NB4 (cell line): ENCODE measurements around the gene HEXA.

ENCODE experiments used
- POLR2A ChIP-seq: IDR thresholded peaks from 2 replicates; pipeline ENCODE4 v1.6.1; 2011; ENCODE audit warnings: mild to moderate bottlenecking; ENCODE audit not compliant: insufficient read length; ENCODE audit errors: extremely low read depth
- TF ChIP-seq, protein P1 (sequence below): IDR thresholded peaks from 2 replicates; pipeline ENCODE4 v1.6.1; 2011; ENCODE audit warnings: low read depth, low read length
- TF ChIP-seq, protein P2 (sequence below): IDR thresholded peaks from one replicate; pipeline ENCODE4 v1.5.1; 2012; ENCODE audit warnings: low read depth, low read length

DNA sequence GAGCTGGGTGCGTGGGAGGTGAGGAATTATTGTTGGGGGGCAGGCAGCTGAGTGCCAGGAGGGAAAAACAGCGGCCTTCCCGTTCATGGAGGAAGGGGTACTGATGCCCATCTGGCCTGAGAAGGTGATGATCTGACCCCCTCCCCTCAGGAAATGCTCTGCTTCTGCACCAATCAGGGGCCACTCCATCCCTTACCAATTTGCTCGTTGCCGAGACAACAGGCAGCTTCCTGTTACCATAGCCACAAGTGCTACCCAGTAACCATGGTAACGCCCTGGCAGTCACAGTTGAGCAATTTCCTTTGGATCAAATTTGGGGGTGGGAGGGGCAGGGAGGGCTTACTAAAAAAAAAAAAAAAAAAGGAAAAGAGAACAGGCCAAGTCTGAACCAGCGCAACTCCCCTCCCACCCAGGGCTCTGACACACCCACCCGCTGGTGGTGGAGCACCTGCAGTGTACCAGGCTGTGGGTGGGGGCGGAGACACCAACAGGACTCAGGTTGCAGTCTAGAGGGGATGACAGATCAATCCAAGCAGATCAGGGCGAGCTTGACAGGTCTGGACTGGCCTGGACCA, 69.5 kb downstream of the HEXA start:
- TF ChIP-seq POLR2A, result no peak
- TF ChIP-seq, protein P1, sequence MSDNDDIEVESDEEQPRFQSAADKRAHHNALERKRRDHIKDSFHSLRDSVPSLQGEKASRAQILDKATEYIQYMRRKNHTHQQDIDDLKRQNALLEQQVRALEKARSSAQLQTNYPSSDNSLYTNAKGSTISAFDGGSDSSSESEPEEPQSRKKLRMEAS, result no peak
- TF ChIP-seq, protein P2, sequence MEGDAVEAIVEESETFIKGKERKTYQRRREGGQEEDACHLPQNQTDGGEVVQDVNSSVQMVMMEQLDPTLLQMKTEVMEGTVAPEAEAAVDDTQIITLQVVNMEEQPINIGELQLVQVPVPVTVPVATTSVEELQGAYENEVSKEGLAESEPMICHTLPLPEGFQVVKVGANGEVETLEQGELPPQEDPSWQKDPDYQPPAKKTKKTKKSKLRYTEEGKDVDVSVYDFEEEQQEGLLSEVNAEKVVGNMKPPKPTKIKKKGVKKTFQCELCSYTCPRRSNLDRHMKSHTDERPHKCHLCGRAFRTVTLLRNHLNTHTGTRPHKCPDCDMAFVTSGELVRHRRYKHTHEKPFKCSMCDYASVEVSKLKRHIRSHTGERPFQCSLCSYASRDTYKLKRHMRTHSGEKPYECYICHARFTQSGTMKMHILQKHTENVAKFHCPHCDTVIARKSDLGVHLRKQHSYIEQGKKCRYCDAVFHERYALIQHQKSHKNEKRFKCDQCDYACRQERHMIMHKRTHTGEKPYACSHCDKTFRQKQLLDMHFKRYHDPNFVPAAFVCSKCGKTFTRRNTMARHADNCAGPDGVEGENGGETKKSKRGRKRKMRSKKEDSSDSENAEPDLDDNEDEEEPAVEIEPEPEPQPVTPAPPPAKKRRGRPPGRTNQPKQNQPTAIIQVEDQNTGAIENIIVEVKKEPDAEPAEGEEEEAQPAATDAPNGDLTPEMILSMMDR, result no peak
